Activated CD8-positive, alpha-beta memory T cell treated with anti-CD3 and anti-CD28 coated beads, Interleukin-2, amount 50 U/mL, for 1 hour (primary cell): ENCODE measurements around the gene MED31.
"Not testable (repeated sequence)": the region's sequence is repeated elsewhere in the genome, so short reads cannot be mapped to it uniquely, and the experiment has no call there.

ENCODE experiments used
- DNase-seq: peaks from one replicate; pipeline ENCODE4 v3.0.0-alpha.2; 2020; ENCODE audit errors: extremely low read depth

Gene MED31

GRCh38 chr17:6626616-6627015 is 24.8 kb downstream of the MED31 start:
- DNase-seq: no peak

- DNase-seq: no peak
Measured at GRCh38 chr17:6623941-6624340, 27.5 kb downstream of the MED31 start.

- no peak for DNase-seq
Measured at GRCh38 chr17:6611231-6611630, 40.2 kb downstream of the MED31 start.

GRCh38 chr17:6610011-6610410 is 41.4 kb downstream of the MED31 start:
- DNase-seq: no peak

GRCh38 chr17:6608321-6608720 is 43.1 kb downstream of the MED31 start:
- DNase-seq: no peak

GRCh38 chr17:6605142-6605541 is 46.3 kb downstream of the MED31 start:
- DNase-seq: no peak

- DNase-seq: no peak
Measured at GRCh38 chr17:6603744-6604325, 47.6 kb downstream of the MED31 start.

- DNase-seq: no peak
Measured at GRCh38 chr17:6602141-6602540, 49.3 kb downstream of the MED31 start.

- DNase-seq: no peak
Measured at GRCh38 chr17:6599364-6599763, 52.0 kb downstream of the MED31 start.

GRCh38 chr17:6597727-6598126 is 53.7 kb downstream of the MED31 start:
- DNase-seq: no peak

- DNase-seq: no peak
Measured at GRCh38 chr17:6596941-6597340, 54.5 kb downstream of the MED31 start.

GRCh38 chr17:6596511-6596910 is 54.9 kb downstream of the MED31 start:
- DNase-seq: no peak

GRCh38 chr17:6596081-6596480 is 55.3 kb downstream of the MED31 start:
- DNase-seq: no peak

GRCh38 chr17:6593371-6593770 is 58.0 kb downstream of the MED31 start:
- DNase-seq: not testable (repeated sequence)
